ENCODE measurements around the gene RAB3IL1.

The RAB3IL1 gene

DNA sequence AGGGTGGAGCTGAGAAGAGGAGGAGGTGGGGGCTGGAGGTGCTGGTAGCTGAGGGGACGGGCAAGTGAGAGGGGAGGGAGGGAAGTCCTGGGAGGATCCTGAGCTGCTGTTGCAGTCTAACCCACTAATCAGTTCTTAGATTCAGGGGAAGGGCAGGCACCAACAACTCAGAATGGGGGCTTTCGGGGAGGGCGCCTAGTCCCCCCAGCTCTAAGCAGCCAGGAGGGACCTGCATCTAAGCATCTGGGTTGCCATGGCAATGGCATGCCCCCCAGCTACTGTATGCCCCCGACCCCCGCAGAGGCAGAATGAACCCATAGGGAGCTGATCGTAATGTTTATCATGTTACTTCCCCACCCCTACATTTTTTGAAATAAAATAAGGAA is 50.4 kb downstream of the RAB3IL1 start:
- peaks cover 0 to 86% (median 59%) of the 10 kb centered on the region in 11 experiments; a peak in 17 of 22 replicates for H4K20me1 ChIP-seq
- H3K9me3 ChIP-seq (replicated peaks in 1 of 11): no peaks in the 10 kb centered on the region
- H3K36me3 ChIP-seq: peaks cover 47 to 63% (median 56%) of the 10 kb centered on the region in 11 experiments
- no peak overlapping the region for H3K27ac ChIP-seq
- H3K4me3 ChIP-seq: no peak overlapping the region
- H3K9ac ChIP-seq: no peak overlapping the region
- TF ChIP-seq Cebpa-rat (IDR thresholded peaks at IDR 0.05): no peak
- no peak overlapping the region for H3K4me2 ChIP-seq
- no peaks in the 10 kb centered on the region for H3K27me3 ChIP-seq
- H3K4me1 ChIP-seq: peaks cover 33 to 40% (median 35%) of the 10 kb centered on the region in 10 experiments

DNA sequence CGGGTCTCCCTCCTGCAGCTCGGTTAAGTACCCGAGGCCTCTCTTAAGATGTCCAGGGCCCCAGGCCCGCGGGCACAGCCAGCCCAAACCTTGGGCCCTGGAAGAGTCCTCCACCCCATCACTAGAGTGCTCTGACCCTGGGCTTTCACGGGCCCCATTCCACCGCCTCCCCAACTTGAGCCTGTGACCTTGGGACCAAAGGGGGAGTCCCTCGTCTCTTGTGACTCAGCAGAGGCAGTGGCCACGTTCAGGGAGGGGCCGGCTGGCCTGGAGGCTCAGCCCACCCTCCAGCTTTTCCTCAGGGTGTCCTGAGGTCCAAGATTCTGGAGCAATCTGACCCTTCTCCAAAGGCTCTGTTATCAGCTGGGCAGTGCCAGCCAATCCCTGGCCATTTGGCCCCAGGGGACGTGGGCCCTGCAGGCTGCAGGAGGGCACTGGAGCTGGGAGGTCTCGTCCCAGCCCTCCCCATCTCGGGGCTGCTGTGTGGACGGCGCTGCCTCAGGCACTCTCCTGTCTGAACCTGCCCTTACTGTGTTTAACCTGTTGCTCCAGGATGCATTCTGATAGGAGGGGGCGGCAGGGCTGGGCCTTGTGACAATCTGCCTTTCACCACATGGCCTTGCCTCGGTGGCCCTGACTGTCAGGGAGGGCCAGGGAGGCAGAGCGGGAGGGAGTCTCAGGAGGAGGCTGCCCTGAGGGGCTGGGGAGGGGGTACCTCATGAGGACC is 51.0 kb downstream of the RAB3IL1 start:
- Histone ChIP-seq H3K27ac (no peak overlapping the region), H3K27me3 (no peaks in the 10 kb centered on the region), H3K36me3 (peaks cover 52 to 69% (median 62%) of the 10 kb centered on the region in 11 experiments), H4K20me1 (peaks cover 0 to 91% (median 60%) of the 10 kb centered on the region in 11 experiments; a peak in 17 of 22 replicates), H3K4me1 (peaks cover 28 to 34% (median 29%) of the 10 kb centered on the region in 10 experiments), H3K9ac (0 out of 22 replicates have a peak overlapping the region, but pooled peaks of 1 of the 11 experiments have one; percentile 6), H3K9me3 (replicated peaks in 1 of 11) (no peaks in the 10 kb centered on the region), H3K4me3 (no peak overlapping the region), H3K4me2 (no peak overlapping the region)
- TF ChIP-seq Cebpa-rat (IDR thresholded peaks at IDR 0.05): no peak

DNA sequence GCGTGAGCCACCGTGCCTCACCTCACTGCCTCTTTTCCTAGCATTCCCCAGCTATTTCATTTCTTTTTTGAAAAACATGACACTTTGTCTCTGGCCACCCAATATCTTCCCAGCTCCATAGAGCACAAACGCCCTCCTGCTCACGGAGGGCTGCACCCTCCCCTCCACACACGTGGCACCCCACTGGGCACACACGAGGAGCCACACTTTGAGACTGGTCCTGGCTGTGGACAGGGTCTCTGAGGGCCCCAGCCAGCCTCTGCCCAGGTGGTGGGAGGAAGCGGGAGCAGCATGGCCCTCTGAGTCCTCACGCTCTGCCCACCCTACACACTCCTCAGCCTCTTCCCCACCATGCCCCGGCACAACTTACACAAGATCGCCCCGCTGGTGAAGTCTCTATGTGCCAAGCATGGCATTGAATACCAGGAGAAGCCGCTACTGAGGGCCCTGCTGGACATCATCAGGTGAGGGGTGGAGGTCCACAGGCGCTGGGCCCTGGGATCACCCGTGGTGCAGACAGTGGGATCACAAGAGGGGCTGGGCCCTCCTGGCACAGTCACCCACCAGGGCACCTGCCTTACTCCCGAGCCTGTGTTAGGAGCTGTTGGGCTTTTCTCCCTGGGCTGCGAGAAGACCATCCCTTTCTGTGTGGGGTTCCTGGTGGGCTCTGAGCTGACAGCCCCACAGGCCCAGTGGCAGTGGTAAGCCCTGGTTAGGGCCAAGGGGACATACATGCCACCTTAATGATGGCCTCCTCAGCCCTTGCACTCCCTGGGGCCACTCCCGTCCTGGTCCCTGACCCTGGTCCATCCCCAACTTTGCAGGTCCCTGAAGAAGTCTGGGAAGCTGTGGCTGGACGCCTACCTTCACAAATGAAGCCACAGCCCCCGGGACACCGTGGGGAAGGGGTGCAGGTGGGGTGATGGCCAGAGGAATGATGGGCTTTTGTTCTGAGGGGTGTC is 52.3 kb downstream of the RAB3IL1 start:
- Histone ChIP-seq H3K9me3 (replicated peaks in 1 of 11) (no peaks in the 10 kb centered on the region), H3K9ac (no peak overlapping the region), H3K4me1 (peaks cover 15 to 21% (median 16%) of the 10 kb centered on the region in 10 experiments), H3K27ac (no peak overlapping the region), H3K27me3 (no peaks in the 10 kb centered on the region), H3K4me3 (no peak overlapping the region), H3K4me2 (no peak overlapping the region), H3K36me3 (peaks cover 65 to 82% (median 75%) of the 10 kb centered on the region in 11 experiments), H4K20me1 (peaks cover 0 to 95% (median 47%) of the 10 kb centered on the region in 11 experiments; a peak in 17 of 22 replicates)
- no peak for TF ChIP-seq Cebpa-rat (IDR thresholded peaks at IDR 0.05)

DNA sequence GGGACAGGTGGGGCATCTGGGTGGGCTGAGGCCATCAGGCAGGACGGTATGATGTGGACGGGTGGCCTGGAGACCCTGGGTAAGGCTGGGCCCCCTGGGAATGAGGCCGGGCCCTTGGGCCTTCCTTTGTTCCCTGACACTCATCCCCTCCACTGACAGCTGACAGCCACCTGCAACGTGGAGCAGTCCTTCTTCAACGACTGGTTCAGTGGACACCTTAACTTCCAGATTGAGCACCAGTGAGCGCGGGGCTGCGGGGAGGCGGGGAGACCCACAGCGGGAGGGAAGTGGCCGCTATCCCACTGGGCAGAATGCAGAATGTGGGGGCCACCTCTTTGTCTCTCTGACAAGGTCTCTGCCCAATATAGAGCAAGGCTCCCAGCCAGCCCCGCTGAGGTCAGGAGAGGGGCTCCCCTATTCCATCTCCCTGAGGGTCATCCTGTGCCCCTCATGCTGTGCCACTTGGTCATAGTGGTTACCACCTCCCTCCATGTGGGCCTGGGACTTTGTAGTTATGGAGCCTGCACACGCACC is 53.8 kb downstream of the RAB3IL1 start:
- H3K4me3 ChIP-seq: no peak overlapping the region
- H3K27me3 ChIP-seq: no peaks in the 10 kb centered on the region
- TF ChIP-seq Cebpa-rat (IDR thresholded peaks at IDR 0.05): no peak
- H3K9me3 ChIP-seq (replicated peaks in 1 of 11): no peaks in the 10 kb centered on the region
- peaks cover 80 to 92% (median 87%) of the 10 kb centered on the region in 11 experiments for H3K36me3 ChIP-seq
- peak overlapping the region in 1 of 11 experiments; percentile 20; a peak in 1 of 22 replicates for H3K9ac ChIP-seq
- peaks cover 0 to 94% (median 33%) of the 10 kb centered on the region in 11 experiments; a peak in 15 of 22 replicates for H4K20me1 ChIP-seq
- H3K4me2 ChIP-seq: no peak overlapping the region
- H3K4me1 ChIP-seq: peaks cover 0 to 7% (median 1%) of the 10 kb centered on the region in 10 experiments; a peak in 16 of 20 replicates
- H3K27ac ChIP-seq: no peak overlapping the region

DNA sequence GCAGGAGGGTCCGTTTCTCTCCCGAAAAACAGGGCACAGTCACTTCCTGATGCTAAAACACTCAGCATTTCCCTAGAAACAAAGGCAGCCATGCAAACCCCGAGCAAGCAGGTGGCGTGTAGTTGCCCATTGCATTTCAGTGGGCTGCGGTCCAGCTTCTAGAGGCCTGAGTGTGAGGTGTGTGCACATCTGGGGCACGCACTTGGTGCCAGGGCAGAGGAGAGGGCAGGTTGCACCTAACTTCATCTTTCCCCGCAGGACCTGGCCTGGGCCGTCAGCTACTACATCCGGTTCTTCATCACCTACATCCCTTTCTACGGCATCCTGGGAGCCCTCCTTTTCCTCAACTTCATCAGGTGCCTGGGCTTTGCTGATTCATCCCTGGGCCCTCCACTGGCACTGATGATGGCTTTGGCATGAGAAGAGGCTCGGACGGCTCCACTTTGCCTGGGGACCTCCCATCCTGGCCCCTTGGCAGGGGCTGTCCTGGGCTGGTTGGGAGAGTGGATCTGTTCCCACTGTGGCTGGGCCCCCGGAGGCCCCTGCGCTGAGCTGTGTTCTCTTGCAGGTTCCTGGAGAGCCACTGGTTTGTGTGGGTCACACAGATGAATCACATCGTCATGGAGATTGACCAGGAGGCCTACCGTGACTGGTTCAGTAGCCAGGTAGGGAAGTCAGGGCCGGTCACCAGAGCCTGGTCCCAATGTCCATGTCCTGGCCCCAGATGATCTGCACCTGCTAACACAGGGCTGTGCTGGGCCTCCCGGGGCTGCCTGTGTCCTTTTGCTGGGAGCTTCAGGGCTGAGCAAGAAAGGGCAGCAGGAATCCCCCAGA is 54.4 kb downstream of the RAB3IL1 start:
- Histone ChIP-seq H3K9me3 (replicated peaks in 1 of 11) (no peaks in the 10 kb centered on the region), H3K9ac (peak overlapping the region in 1 of 11 experiments; percentile 20; a peak in 1 of 22 replicates), H3K4me3 (no peak overlapping the region), H3K4me2 (no peak overlapping the region), H3K36me3 (peaks cover 86 to 98% (median 93%) of the 10 kb centered on the region in 11 experiments), H3K27me3 (no peaks in the 10 kb centered on the region), H3K4me1 (0 out of 20 replicates have a peak, but pooled peaks cover 0 to 4% (median 0%) of the 10 kb centered on the region in 10 experiments), H4K20me1 (peaks cover 0 to 97% (median 31%) of the 10 kb centered on the region in 11 experiments; a peak in 15 of 22 replicates), H3K27ac (no peak overlapping the region)
- no peak for TF ChIP-seq Cebpa-rat (IDR thresholded peaks at IDR 0.05)

DNA sequence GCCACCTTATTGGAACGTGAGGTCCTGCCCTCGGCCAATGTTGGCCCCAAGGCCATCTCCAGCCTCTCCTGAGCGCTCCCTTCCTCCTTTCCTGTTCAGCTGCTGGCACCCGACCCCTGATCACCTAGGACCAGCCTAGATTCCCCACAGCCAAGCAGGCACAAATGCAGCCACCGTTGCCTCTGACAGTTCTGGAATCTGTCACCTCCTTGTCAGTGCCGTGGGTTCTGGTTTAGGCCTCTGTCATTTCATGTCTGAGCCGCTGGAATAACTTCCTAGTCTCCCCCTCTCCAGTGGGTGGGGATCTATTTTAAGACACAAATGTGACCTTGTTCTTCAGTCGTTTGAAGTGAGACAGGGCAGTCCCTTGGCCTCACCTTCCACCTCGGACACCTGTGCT is 55.7 kb downstream of the RAB3IL1 start:
- H3K27me3 ChIP-seq: no peaks in the 10 kb centered on the region
- H3K27ac ChIP-seq: no peak overlapping the region; a peak in 1 of 22 replicates
- H4K20me1 ChIP-seq: peaks cover 0 to 99% (median 31%) of the 10 kb centered on the region in 11 experiments; a peak in 15 of 22 replicates
- peaks cover 99 to 100% (median 100%) of the 10 kb centered on the region in 11 experiments for H3K36me3 ChIP-seq
- 0 out of 20 replicates have a peak, but pooled peaks cover 0 to 4% (median 0%) of the 10 kb centered on the region in 10 experiments for H3K4me1 ChIP-seq
- no peak overlapping the region for H3K4me2 ChIP-seq
- H3K9ac ChIP-seq: no peak overlapping the region; a peak in 1 of 22 replicates
- no peaks in the 10 kb centered on the region for H3K9me3 ChIP-seq (replicated peaks in 1 of 11)
- TF ChIP-seq Cebpa-rat (IDR thresholded peaks at IDR 0.05): no peak
- no peak overlapping the region for H3K4me3 ChIP-seq

DNA sequence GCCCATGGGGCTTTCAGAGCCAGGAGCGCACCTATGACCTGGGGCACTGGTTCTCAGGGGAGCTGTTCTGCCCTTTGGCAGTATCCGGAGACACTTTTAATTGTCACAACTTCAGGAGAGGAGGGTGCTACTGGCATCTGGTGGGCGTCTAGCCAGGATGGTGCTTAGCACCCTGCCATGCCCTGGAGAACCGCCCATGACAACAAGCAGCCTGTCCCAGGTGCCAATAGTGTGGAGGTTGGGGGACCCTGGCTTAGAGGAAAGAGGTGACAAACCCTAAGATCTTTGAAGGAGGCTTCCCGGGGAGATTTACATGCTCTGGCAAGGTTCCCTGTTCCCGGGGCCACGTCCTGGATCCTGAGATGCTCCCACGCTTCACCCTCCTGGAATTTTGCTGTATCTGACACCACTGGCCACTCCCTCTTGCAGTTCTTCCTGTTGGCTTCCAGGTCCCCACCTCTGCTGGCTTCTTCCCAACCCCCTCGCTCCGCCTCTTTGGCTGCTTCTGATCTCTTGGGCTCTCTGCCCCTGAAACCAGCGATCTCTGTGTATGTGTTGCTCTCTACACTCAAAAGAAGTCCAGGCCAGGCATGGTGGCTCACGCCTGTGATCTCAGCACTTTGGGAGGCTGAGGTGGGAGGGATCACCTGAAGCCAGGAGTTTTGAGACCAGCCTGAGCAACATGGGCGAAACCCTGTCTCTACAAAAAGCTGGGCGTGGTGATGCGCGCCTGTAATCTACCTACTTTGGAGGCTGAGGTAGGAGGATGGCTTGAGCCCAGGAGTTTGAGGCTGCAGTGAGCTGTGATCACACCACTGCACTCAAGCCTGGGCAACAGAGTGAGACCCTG is 57.1 kb downstream of the RAB3IL1 start:
- no peaks in the 10 kb centered on the region for H3K27me3 ChIP-seq
- peaks cover 0 to 99% (median 34%) of the 10 kb centered on the region in 11 experiments; a peak in 14 of 22 replicates for H4K20me1 ChIP-seq
- TF ChIP-seq Cebpa-rat (IDR thresholded peaks at IDR 0.05): no peak
- 0 out of 20 replicates have a peak, but pooled peaks cover 0 to under 1% (median 0%) of the 10 kb centered on the region in 10 experiments for H3K4me1 ChIP-seq
- peaks cover 98 to 100% (median 100%) of the 10 kb centered on the region in 11 experiments for H3K36me3 ChIP-seq
- H3K9me3 ChIP-seq (replicated peaks in 1 of 11): no peaks in the 10 kb centered on the region
- H3K4me2 ChIP-seq: no peak overlapping the region
- H3K4me3 ChIP-seq: no peak overlapping the region
- no peak overlapping the region for H3K27ac ChIP-seq
- H3K9ac ChIP-seq: no peak overlapping the region
